Activated gamma-delta T cell (primary cell): Measurements from ENCODE around the gene ARHGEF37.

Experiments
- DNase-seq: peaks from one replicate; lab custom pipeline; 2025; lab: John Stamatoyannopoulos, UW

Gene ARHGEF37

DNA sequence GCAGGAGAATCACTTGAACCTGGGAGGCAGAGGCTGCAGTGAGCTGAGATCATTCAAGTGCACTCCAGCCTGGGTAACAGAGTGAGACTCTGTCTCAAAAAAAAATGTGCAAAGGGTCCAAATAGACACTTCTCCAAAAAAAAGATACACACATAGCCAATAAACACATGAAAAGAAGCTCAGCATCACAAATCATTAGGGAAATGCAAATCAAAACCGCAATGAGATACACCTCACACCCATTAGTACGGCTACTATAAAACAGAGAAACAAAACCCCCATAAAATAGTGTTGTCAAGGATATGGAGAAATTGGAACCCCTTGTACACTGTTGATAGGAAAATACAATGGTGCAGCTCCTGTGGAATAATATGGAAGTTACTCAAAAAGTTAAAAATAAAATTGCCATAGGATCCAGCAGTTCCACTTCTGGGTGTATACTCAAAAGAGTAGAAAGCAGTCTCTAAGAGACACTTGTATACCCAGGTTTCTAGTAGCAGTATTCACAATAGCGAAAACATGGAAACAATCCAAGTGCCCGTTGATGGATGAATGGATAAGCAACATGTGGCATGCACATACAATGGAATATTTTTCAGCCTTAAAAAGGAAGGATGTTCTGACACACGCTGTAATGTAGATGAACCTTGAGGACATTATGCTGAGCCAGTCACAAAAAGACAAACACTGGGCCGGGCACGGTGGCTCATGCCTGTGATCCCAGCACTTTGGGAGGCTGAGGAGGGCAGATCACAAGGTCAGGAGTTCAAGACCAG is 91.6 kb downstream of the ARHGEF37 start:
- no peak for DNase-seq

DNA sequence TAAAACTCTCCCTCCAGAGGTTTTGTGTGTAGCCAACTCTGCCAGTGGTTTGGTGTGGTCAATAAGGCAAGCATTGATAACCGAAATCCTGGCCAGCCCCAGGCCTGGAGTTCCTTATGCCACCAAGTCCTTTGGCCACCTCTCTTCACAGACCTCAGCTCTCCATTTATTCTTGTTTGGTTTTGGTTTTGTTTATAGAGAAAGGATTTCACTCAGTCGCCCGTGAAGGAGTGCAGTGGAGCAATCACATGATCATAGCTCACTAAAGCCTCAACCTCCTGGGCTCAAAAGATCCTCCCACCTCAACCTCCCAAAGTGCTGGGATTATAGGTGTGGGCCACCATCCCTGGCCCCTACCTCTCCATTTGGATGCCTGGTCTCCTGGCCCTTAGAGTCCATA is 93.4 kb downstream of the ARHGEF37 start:
- no peak for DNase-seq

GRCh38 chr5:149675610-149676201 is 94.4 kb downstream of the ARHGEF37 start:
- no peak for DNase-seq

DNA sequence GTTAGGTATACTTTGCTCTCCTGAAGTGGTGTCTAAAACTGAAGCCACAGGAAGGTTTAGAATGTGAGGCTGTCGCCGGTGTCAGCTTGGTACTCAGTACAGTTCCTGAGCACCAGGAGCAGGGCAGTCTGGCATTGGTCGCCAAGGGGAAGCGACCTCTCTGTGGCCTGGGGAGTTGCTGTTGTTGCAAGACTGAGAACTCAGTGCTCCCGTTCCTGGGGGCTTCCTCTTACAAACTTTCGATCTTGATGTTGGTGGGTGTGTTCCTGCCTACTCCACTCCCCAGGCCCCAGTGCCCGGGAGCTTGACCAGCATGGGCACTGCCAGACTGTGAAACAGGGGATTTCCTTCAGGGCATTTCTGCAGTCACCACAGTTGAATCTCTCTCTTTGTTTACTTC is 96.4 kb downstream of the ARHGEF37 start:
- no peak for DNase-seq

- DNase-seq = no peak
These were observed 98.8 kb downstream of the ARHGEF37 start for GRCh38 chr5:149679876-149680809.

- DNase-seq = no peak
These were observed 99.5 kb downstream of the ARHGEF37 start for GRCh38 chr5:149680810-149681221.

DNA sequence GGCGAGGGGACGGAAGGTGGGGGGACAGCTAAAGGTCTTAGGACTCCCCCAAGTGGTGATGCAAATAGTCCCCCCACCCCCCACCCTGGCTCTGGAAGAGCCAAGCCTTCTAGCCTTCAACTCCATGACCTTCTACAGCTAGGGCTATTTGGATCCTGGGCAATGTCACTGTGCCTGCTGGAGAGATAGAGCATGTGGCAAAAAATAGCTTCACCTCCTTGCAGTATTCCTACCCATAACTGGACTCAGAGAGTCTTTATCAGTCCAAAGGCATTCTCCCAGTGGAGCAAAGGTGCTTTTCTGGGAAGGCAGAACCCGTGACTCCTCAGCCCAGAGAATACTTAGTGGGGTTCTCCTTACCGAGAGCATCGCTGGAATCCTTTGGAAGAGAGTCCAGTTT is 100.0 kb downstream of the ARHGEF37 start:
- DNase-seq = no peak

- no peak for DNase-seq
These were observed 100.6 kb downstream of the ARHGEF37 start for GRCh38 chr5:149681922-149682321.

DNA sequence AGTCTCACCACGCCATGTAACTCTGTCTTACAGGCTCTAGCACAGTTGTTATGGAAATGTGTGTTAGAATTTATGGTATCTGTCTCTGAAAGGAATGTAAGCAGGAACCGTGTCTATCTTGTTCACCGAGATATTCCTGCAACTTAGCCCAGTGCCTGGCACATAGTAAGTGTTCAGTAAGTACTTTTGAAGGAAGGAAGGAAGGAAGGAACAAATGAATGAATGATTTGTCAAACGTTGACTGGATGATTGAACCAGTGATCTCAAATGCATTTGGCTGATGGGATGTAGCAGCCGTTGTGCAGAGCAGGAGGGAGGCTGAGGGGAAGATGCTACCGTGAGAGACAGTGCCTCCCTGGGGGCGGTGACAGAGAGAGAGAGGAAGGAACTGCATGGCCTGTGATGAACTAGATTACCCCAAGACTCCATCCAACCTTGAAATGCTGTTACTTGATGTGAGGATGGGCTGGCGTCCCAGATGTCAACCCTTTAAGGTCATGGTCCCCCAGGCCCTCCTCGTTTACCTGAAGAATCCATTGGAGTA is 101.3 kb downstream of the ARHGEF37 start:
- no peak for DNase-seq

GRCh38 chr5:149683964-149684363 is 102.7 kb downstream of the ARHGEF37 start:
- DNase-seq = no peak

- DNase-seq = no peak
These were observed 103.1 kb downstream of the ARHGEF37 start for GRCh38 chr5:149684371-149684770.
